ENCODE measurements around the gene RNASE13.

DNA sequence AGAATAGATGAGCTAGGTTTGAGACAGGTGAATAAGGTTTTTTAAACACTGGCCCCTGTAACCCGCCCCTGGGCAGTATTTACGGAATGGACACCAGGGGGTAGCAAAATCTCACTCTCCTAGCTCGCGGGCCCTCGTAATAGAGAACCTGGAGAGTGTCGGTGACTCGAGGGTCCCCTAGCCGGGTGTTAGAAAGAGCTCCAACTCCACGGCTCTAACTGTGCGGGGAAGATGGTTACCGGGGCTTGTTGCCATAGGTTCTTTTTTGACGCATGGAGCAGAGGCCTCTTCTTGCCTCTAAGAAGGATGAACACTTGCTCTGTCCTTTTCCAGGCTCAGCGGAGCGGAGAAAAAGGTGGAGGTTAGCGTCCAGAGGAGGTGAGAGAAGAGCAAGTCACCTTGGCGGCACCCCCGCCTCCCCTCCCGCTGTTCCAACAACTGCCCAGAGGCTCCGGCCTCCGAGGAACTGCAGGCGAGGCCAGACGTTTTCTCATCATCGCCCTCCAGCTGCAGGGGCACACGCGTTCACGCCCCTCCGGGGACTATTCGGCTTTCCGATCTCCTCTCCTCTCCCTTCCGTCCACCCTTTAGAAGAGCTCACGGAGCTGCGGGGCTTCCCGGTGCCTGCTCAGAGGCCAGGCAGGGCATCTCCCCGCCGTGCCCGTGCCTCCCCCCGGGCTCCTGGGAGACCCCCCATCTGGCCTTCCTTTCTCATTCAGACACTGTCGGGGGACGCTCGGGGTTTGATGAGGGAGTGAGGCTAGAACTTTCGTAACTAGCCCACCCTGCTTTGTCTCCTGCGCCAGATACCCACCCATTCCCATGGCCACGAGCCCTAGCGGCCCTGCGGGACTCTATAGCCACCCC is 34.1 kb upstream of the RNASE13 start:
- TF ChIP-seq POLR2AphosphoS5 (IDR thresholded peaks at IDR 0.05; ENCODE audit: borderline replicate concordance, low read depth, low read length) (no peak), EZH2 (IDR thresholded peaks at IDR 0.05) (no peak)

Measured in SK-N-MC (cell line).